WTC11 (cell line): ENCODE measurements around the gene MED15. TPM values are rescaled to one million over a fixed set of nuclear protein-coding genes. Genes with fewer than 3 reads are reported as not detected.

Source experiments
- ATAC-seq: fragments of 200-7000 bp; cut with Tn5 transposase; 2 replicates; pipeline ENCODE4 v1.10.0; 2021; ENCODE audit warnings: mild to moderate bottlenecking, moderate library complexity
- CTCF ChIA-PET: fragments of 300-600 bp; sonication (Branson Sonifier 250); formaldehyde crosslinking; loops from one replicate; lab custom pipeline; 2021; ENCODE audit warnings: antibody characterized with exemption; lab: Charles Lee
- POLR2A ChIA-PET: fragments of 350-600 bp; sonication (Branson Sonifier 250); formaldehyde crosslinking; loops from one replicate; lab custom pipeline; 2021; ENCODE audit warnings: antibody characterized with exemption; lab: Charles Lee
- DNase-seq: peaks from one replicate; pipeline ENCODE4 v3.0.0; 2021; ENCODE audit warnings: low spot score
- H3K27ac Mint-ChIP-seq: 2 replicates; pipeline ENCODE4 v1.8.0; 2021; ENCODE audit warnings: mixed read lengths
- H3K27me3 Mint-ChIP-seq: 2 replicates; pipeline ENCODE4 v1.8.0; 2021; ENCODE audit warnings: low read depth, mild to moderate bottlenecking, moderate library complexity, mixed read lengths
- H3K36me3 Mint-ChIP-seq: 2 replicates; pipeline ENCODE4 v1.8.0; 2021; ENCODE audit warnings: mixed read lengths
- H3K4me1 Mint-ChIP-seq: 2 replicates; pipeline ENCODE4 v1.8.0; 2022; ENCODE audit warnings: mixed read lengths
- H3K4me3 Mint-ChIP-seq: 2 replicates; pipeline ENCODE4 v1.8.0; 2021; ENCODE audit warnings: mild to moderate bottlenecking, moderate library complexity, mixed read lengths
- H3K9me3 Mint-ChIP-seq: 2 replicates; pipeline ENCODE4 v1.8.0; 2021; ENCODE audit warnings: mixed read lengths
- AFF4 ChIP-seq: sonication (generic); formaldehyde crosslinking; IDR thresholded peaks from 2 replicates; pipeline ENCODE4 v1.8.1; 2023; ENCODE audit warnings: mild to moderate bottlenecking, missing genetic modification reagents, borderline replicate concordance
- ATF1 ChIP-seq: sonication (generic); formaldehyde crosslinking; IDR thresholded peaks from 2 replicates; pipeline ENCODE4 v1.8.1; 2023; ENCODE audit warnings: mild to moderate bottlenecking, moderate library complexity, missing genetic modification reagents
- ATF2 ChIP-seq: sonication (generic); formaldehyde crosslinking; IDR thresholded peaks from 2 replicates; pipeline ENCODE4 v1.8.1; 2022; ENCODE audit warnings: low read depth, missing genetic modification reagents, borderline replicate concordance
- ATF3 ChIP-seq: sonication (generic); formaldehyde crosslinking; conservative IDR thresholded peaks from 2 replicates; pipeline ENCODE4 v1.8.1; 2022; ENCODE audit warnings: mild to moderate bottlenecking, missing genetic modification reagents
- CBFB ChIP-seq: sonication (generic); formaldehyde crosslinking; IDR thresholded peaks from 2 replicates; pipeline ENCODE4 v1.8.1; 2022; ENCODE audit warnings: mild to moderate bottlenecking, low read depth, missing genetic modification reagents
- FOXK1 ChIP-seq: sonication (generic); formaldehyde crosslinking; IDR thresholded peaks from 2 replicates; pipeline ENCODE4 v1.8.0; 2022; ENCODE audit warnings: mild to moderate bottlenecking, moderate library complexity, missing genetic modification reagents
- HMGA2 ChIP-seq: fragments of 250-450 bp; sonication (Bioruptor Pico); IDR thresholded peaks from 2 replicates; pipeline ENCODE4 v1.4.0; 2021; ENCODE audit warnings: mild to moderate bottlenecking, moderate library complexity
- JUN ChIP-seq: sonication (generic); formaldehyde crosslinking; IDR thresholded peaks from 2 replicates; pipeline ENCODE4 v1.8.0; 2023; ENCODE audit warnings: mild to moderate bottlenecking, missing genetic modification reagents
- KAT7 ChIP-seq: sonication (generic); formaldehyde crosslinking; IDR thresholded peaks from 2 replicates; pipeline ENCODE4 v1.8.1; 2023; ENCODE audit warnings: missing genetic modification reagents, mild to moderate bottlenecking, borderline replicate concordance
- PREB ChIP-seq: sonication (generic); formaldehyde crosslinking; IDR thresholded peaks from 2 replicates; pipeline ENCODE4 v1.8.1; 2022; ENCODE audit warnings: mild to moderate bottlenecking, missing genetic modification reagents, moderate library complexity, borderline replicate concordance
- SMAD4 ChIP-seq: sonication (generic); formaldehyde crosslinking; IDR thresholded peaks from 2 replicates; pipeline ENCODE4 v1.8.0; 2022; ENCODE audit warnings: mild to moderate bottlenecking, missing genetic modification reagents
- SP1 ChIP-seq: sonication (generic); formaldehyde crosslinking; conservative IDR thresholded peaks from 2 replicates; pipeline ENCODE4 v1.8.1; 2022; ENCODE audit warnings: missing genetic modification reagents
- TEAD1 ChIP-seq: sonication (generic); formaldehyde crosslinking; IDR thresholded peaks from 2 replicates; pipeline ENCODE4 v1.8.0; 2022; ENCODE audit warnings: mild to moderate bottlenecking, missing genetic modification reagents
- USF1 ChIP-seq: sonication (generic); formaldehyde crosslinking; IDR thresholded peaks from 2 replicates; pipeline ENCODE4 v1.8.0; 2022; ENCODE audit warnings: mild to moderate bottlenecking, missing genetic modification reagents
- USF2 ChIP-seq: sonication (generic); formaldehyde crosslinking; IDR thresholded peaks from 2 replicates; pipeline ENCODE4 v1.8.1; 2023; ENCODE audit warnings: mild to moderate bottlenecking, missing genetic modification reagents, moderate library complexity
- ZNF396 ChIP-seq: fragments of 250-450 bp; sonication (Bioruptor Pico); IDR thresholded peaks from 2 replicates; pipeline ENCODE4 v1.8.0; 2021; ENCODE audit warnings: mild to moderate bottlenecking, moderate library complexity, borderline replicate concordance
- ZNF671 ChIP-seq: fragments of 250-450 bp; sonication (Bioruptor Pico); IDR thresholded peaks from 2 replicates; pipeline ENCODE4 v1.8.0; 2021; ENCODE audit warnings: mild to moderate bottlenecking
- total RNA-seq: library from RNA; stranded (reverse); gene quantifications from 3 replicates; pipeline ENCODE4 v1.2.3, GENCODE V29; 2021

Gene MED15
- total RNA-seq, 1 experiment from 2014 or later, result 67.7 TPM

GRCh38 chr22:20560716-20561115, 53.3 kb downstream of the MED15 start:
- Mint-ChIP-seq H3K4me1 (no peaks in the 10 kb centered on the region), H3K9me3 (peaks cover 12% of the 10 kb centered on the region), H3K36me3 (peaks cover 51% of the 10 kb centered on the region), H3K27me3 (no peaks in the 10 kb centered on the region), H3K27ac (no peak overlapping the region), H3K4me3 (no peak overlapping the region)
- DNase-seq (no peak), ATAC-seq (no peak)
- POLR2A ChIA-PET, result no interaction called here
- CTCF ChIA-PET, result no interaction called here
- no peak for TF ChIP-seq PREB (CRISPR knock-in tag)
- TF ChIP-seq TEAD1 (CRISPR knock-in tag), result no peak
- TF ChIP-seq HMGA2 (CRISPR knock-in tag), result no peak

GRCh38 chr22:20561882-20562281, 54.5 kb downstream of the MED15 start:
- no peak for DNase-seq
- peaks cover 12% of the 10 kb centered on the region for H3K9me3 Mint-ChIP-seq
- no peak for ATAC-seq
- H3K27me3 Mint-ChIP-seq, result no peaks in the 10 kb centered on the region
- H3K36me3 Mint-ChIP-seq, result peaks cover 52% of the 10 kb centered on the region
- no peaks in the 10 kb centered on the region for H3K4me1 Mint-ChIP-seq
- CTCF ChIA-PET, result interaction anchor here (0.8 to 1.1 kb wide), 2 partner anchors 71 to 242 kb away, joined by 3 to 4 read pairs; partner anchors contain the start of gene DGCR6L
- H3K27ac Mint-ChIP-seq, result no peak overlapping the region
- no peak overlapping the region for H3K4me3 Mint-ChIP-seq
- TF ChIP-seq USF1 (CRISPR knock-in tag) (no peak), ATF3 (CRISPR knock-in tag) (no peak), PREB (CRISPR knock-in tag) (no peak), SMAD4 (no peak), FOXK1 (CRISPR knock-in tag) (no peak), ZNF671 (no peak), AFF4 (CRISPR knock-in tag) (no peak), USF2 (CRISPR knock-in tag) (no peak), SP1 (CRISPR knock-in tag) (no peak), ATF1 (CRISPR knock-in tag) (no peak), JUN (CRISPR knock-in tag) (no peak), ATF2 (CRISPR knock-in tag) (no peak), KAT7 (CRISPR knock-in tag) (no peak), CBFB (CRISPR knock-in tag) (no peak), ZNF396 (CRISPR knock-in tag) (no peak)
- POLR2A ChIA-PET, result no interaction called here
